ENCODE measurements around the gene STK32B. TPM values are rescaled to one million over a fixed set of nuclear protein-coding genes. Genes with fewer than 3 reads are reported as not detected.

Gene STK32B
- total and polyA plus RNA-seq, 2 experiments from 2014 or later = 0.71 to 2.3 TPM

DNA sequence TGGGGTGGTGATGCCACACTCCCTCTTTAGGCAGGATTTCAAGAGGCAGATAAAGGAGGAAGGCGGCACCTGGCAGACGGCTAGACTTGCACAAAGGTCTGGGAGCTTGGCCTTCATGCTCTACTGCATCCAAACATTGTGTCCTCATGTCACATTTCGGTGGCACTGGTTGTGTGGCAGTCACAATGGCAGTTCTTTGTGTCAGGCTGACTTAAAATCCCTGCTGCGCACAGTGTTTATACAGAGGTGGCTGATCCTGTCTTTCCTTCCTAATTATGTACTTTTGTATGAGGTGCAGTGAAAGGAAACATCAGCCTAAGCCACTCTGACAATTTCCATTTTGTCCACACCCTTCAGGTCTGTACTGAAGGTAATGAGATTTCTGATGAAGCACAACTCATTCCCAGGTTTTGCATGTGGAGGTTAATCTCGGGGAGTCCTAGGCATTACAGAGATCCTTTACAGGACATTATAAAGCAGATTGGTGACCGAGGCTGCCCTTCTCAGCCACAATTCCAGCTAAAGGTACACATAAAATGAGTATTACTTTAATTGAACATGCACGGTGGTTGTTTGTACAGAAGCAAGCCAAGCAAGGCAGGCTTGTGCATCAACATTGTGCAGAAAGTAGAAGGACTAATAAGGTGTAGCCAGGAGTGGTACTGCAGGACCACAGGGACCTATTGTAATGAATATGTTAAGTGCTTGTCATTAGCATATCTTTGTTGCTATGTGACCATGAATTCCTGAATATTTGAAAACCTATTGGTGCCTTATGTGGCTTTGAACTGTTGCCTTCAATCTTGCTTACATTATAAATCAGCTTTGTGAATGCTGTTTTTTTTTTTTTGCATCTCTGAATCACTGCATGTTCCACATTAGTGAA lies 147.6 kb downstream of the STK32B start:
- Histone ChIP-seq H3K4me3 (peak overlapping the region; percentile 28; the same call in 1 of the 2 replicates), H3F3A (replicated peaks; ENCODE audit: low read depth) (no peaks in the 10 kb centered on the region), H2AFZ (peak overlapping the region; percentile 6; the same call in 1 of the 2 replicates), H3K79me2 (replicated peaks; ENCODE audit: insufficient read depth) (no peaks in the 10 kb centered on the region), H3K36me3 (ENCODE audit: insufficient read depth) (no peaks in the 10 kb centered on the region), H3K4me2 (peak overlapping the region; percentile 36), H4K20me1 (replicated peaks; ENCODE audit: insufficient read depth) (no peaks in the 10 kb centered on the region), H3K9me2 (ENCODE audit: insufficient read depth) (no peaks in the 10 kb centered on the region), H3K27ac (ENCODE audit: low read depth) (no peak overlapping the region), H3K4me1 (ENCODE audit: insufficient read depth) (peaks cover 30% of the 10 kb centered on the region), H3K27me3 (ENCODE audit: insufficient read depth) (no peaks in the 10 kb centered on the region)
- peak overlapping the region; percentile 7; the same call in 1 of the 2 replicates for H3K27ac Mint-ChIP-seq
- no peak overlapping the region for H3K4me3 Mint-ChIP-seq
- peak; percentile 40 for DNase-seq (ENCODE audit: low spot score)
- TF ChIP-seq, protein P1, sequence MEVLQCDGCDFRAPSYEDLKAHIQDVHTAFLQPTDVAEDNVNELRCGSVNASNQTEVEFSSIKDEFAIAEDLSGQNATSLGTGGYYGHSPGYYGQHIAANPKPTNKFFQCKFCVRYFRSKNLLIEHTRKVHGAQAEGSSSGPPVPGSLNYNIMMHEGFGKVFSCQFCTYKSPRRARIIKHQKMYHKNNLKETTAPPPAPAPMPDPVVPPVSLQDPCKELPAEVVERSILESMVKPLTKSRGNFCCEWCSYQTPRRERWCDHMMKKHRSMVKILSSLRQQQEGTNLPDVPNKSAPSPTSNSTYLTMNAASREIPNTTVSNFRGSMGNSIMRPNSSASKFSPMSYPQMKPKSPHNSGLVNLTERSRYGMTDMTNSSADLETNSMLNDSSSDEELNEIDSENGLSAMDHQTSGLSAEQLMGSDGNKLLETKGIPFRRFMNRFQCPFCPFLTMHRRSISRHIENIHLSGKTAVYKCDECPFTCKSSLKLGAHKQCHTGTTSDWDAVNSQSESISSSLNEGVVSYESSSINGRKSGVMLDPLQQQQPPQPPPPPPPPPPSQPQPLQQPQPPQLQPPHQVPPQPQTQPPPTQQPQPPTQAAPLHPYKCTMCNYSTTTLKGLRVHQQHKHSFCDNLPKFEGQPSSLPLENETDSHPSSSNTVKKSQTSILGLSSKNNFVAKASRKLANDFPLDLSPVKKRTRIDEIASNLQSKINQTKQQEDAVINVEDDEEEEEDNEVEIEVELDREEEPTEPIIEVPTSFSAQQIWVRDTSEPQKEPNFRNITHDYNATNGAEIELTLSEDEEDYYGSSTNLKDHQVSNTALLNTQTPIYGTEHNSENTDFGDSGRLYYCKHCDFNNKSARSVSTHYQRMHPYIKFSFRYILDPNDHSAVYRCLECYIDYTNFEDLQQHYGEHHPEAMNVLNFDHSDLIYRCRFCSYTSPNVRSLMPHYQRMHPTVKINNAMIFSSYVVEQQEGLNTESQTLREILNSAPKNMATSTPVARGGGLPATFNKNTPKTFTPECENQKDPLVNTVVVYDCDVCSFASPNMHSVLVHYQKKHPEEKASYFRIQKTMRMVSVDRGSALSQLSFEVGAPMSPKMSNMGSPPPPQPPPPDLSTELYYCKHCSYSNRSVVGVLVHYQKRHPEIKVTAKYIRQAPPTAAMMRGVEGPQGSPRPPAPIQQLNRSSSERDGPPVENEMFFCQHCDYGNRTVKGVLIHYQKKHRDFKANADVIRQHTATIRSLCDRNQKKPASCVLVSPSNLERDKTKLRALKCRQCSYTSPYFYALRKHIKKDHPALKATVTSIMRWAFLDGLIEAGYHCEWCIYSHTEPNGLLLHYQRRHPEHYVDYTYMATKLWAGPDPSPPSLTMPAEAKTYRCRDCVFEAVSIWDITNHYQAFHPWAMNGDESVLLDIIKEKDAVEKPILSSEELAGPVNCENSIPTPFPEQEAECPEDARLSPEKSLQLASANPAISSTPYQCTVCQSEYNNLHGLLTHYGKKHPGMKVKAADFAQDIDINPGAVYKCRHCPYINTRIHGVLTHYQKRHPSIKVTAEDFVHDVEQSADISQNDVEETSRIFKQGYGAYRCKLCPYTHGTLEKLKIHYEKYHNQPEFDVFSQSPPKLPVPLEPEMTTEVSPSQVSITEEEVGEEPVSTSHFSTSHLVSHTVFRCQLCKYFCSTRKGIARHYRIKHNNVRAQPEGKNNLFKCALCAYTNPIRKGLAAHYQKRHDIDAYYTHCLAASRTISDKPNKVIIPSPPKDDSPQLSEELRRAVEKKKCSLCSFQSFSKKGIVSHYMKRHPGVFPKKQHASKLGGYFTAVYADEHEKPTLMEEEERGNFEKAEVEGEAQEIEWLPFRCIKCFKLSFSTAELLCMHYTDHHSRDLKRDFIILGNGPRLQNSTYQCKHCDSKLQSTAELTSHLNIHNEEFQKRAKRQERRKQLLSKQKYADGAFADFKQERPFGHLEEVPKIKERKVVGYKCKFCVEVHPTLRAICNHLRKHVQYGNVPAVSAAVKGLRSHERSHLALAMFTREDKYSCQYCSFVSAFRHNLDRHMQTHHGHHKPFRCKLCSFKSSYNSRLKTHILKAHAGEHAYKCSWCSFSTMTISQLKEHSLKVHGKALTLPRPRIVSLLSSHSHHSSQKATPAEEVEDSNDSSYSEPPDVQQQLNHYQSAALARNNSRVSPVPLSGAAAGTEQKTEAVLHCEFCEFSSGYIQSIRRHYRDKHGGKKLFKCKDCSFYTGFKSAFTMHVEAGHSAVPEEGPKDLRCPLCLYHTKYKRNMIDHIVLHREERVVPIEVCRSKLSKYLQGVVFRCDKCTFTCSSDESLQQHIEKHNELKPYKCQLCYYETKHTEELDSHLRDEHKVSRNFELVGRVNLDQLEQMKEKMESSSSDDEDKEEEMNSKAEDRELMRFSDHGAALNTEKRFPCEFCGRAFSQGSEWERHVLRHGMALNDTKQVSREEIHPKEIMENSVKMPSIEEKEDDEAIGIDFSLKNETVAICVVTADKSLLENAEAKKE (CRISPR knock-in tag; IDR thresholded peaks at IDR 0.05) = peak; percentile 57; the same call in 1 of the 2 replicates
- TF ChIP-seq ZNF331 (CRISPR knock-in tag; IDR thresholded peaks at IDR 0.05; ENCODE audit: low read depth) (no peak), NANOG (IDR thresholded peaks at IDR 0.05; ENCODE audit: borderline replicate concordance) (0 out of 2 replicates have a peak, but pooled peaks have one; percentile 14), POLR2AphosphoS5 (IDR thresholded peaks at IDR 0.05; ENCODE audit: low read depth) (no peak), CTCF (conservative IDR thresholded peaks at IDR 0.05; ENCODE audit: low read depth in 2 of 2) (no peak), EZH2phosphoT487 (IDR thresholded peaks at IDR 0.05; ENCODE audit: unreplicated experiment) (no peak)
- TF ChIP-seq, protein P2, sequence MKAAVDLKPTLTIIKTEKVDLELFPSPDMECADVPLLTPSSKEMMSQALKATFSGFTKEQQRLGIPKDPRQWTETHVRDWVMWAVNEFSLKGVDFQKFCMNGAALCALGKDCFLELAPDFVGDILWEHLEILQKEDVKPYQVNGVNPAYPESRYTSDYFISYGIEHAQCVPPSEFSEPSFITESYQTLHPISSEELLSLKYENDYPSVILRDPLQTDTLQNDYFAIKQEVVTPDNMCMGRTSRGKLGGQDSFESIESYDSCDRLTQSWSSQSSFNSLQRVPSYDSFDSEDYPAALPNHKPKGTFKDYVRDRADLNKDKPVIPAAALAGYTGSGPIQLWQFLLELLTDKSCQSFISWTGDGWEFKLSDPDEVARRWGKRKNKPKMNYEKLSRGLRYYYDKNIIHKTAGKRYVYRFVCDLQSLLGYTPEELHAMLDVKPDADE (IDR thresholded peaks at IDR 0.05) = no peak
- H3K27me3 Mint-ChIP-seq (ENCODE audit: insufficient read depth, low read depth, poor library complexity) = peaks cover 6% of the 10 kb centered on the region
- ATAC-seq = peak; percentile 91
- H3K9me3 Mint-ChIP-seq = peaks cover 23% of the 10 kb centered on the region
- peaks cover 21% of the 10 kb centered on the region; the same call in 2 of the 3 replicates for H3K36me3 Mint-ChIP-seq (ENCODE audit: low read depth)
- H3K4me1 Mint-ChIP-seq = peaks cover 29% of the 10 kb centered on the region
